Measurements from ENCODE around the gene KCNJ6.

- no peak for TF ChIP-seq CTCF (IDR thresholded peaks at IDR 0.05)
- no peak for TF ChIP-seq POLR2A (IDR thresholded peaks at IDR 0.05)
Observed at GRCh38 chr21:37827913-37828312, 88.3 kb downstream of the KCNJ6 start.

All from uterus (tissue), 2 donors.